Nasal cavity respiratory epithelium epithelial cell of viscerocranial mucosa (primary cell): ENCODE measurements around the gene CSKMT. TPM values are rescaled to one million over a fixed set of nuclear protein-coding genes. Genes with fewer than 3 reads are reported as not detected.

Source experiments
- total RNA-seq: library from RNA; depleted of rRNA; stranded (reverse); fragments of >200 nt; gene quantifications from 2 replicates; pipeline ENCODE4 v1.2.3, GENCODE V29; 2014

The CSKMT gene
- 5.1 and 14.0 TPM in 2 replicates for total RNA-seq

GRCh38 chr11:62665075-62665598 lies at the start of gene CSKMT, which contains the start of gene C11orf98:
Gene CSKMT, plus strand, starts transcription at chr11:62665312. Its CDS starts 568 bp downstream, at chr11:62665880.
Gene C11orf98, minus strand, starts transcription at chr11:62665210. Its CDS starts 41 bp downstream, at chr11:62665169.

GRCh38 chr11:62621567-62622470 lies 43.3 kb upstream of the CSKMT start, which contains the start of gene B3GAT3:
Gene B3GAT3, minus strand, starts transcription at chr11:62621986. Its CDS starts 39 bp downstream, at chr11:62621947.

GRCh38 chr11:62645946-62646824 lies 18.9 kb upstream of the CSKMT start, which contains the start of gene GANAB:
Gene GANAB, minus strand, starts transcription at chr11:62646613. Its CDS starts 14 bp downstream, at chr11:62646599.

GRCh38 chr11:62671608-62672389 lies 6.7 kb downstream of the CSKMT start, which contains the start of the genes LBHD1 and UQCC3:
Gene LBHD1, minus strand, starts transcription at chr11:62672267. Its CDS starts 2,236 bp downstream, at chr11:62670031.
Gene UQCC3, plus strand, starts transcription at chr11:62671673. Its CDS starts 73 bp downstream, at chr11:62671746.

GRCh38 chr11:62678770-62679696 lies 13.9 kb downstream of the CSKMT start, which contains the start of gene UBXN1:
Gene UBXN1, minus strand, starts transcription at chr11:62679073. Its CDS starts 150 bp downstream, at chr11:62678923.

GRCh38 chr11:62689421-62690183 lies 24.5 kb downstream of the CSKMT start, which contains the start of gene LRRN4CL:
Gene LRRN4CL, minus strand, starts transcription at chr11:62689530. Its CDS starts 1,022 bp downstream, at chr11:62688508.

GRCh38 chr11:62707277-62707861 lies 42.3 kb downstream of the CSKMT start, which contains the start of the genes BSCL2 and GNG3:
Gene BSCL2, minus strand, starts transcription at chr11:62707424. Its CDS starts 229 bp downstream, at chr11:62707195.
Gene GNG3, plus strand, starts transcription at chr11:62707676. Its CDS starts 620 bp downstream, at chr11:62708296.

Other genes starting within 250 kb of the CSKMT start
- not detected in 2 replicates for gene SCGB1A1, start 246.3 kb upstream of the CSKMT start, total RNA-seq
- 265 and 856 TPM in 2 replicates for gene AHNAK, start 118.5 kb upstream of the CSKMT start, total RNA-seq
- gene EEF1G, start 91.4 kb upstream of the CSKMT start, total RNA-seq = 1,482 and 1,970 TPM in 2 replicates
- 9.1 and 11.3 TPM in 2 replicates for gene TUT1, start 73.8 kb upstream of the CSKMT start, total RNA-seq
- gene MTA2, start 63.4 kb upstream of the CSKMT start, total RNA-seq = 183 and 215 TPM in 2 replicates
- gene EML3, start 52.5 kb upstream of the CSKMT start, total RNA-seq = 7.9 and 16.2 TPM in 2 replicates
- gene ROM1, start 52.1 kb upstream of the CSKMT start, total RNA-seq = 1.7 and 1.9 TPM in 2 replicates
- gene B3GAT3, start 43.3 kb upstream of the CSKMT start, total RNA-seq = 24.9 and 33.7 TPM in 2 replicates
- 195 and 220 TPM in 2 replicates for gene GANAB, start 18.7 kb upstream of the CSKMT start, total RNA-seq
- 23.6 and 29.2 TPM in 2 replicates for gene INTS5, start 12.0 kb upstream of the CSKMT start, total RNA-seq
- 21.0 and 61.2 TPM in 2 replicates for gene C11orf98, start 102 bp upstream of the CSKMT start, total RNA-seq
- 10.8 and 22.6 TPM in 2 replicates for gene UQCC3, start 6.4 kb downstream of the CSKMT start, total RNA-seq
- 1.4 and 1.9 TPM in 2 replicates for gene LBHD1, start 7.0 kb downstream of the CSKMT start, total RNA-seq
- 139 and 221 TPM in 2 replicates for gene UBXN1, start 13.8 kb downstream of the CSKMT start, total RNA-seq
- 0.14 and 1.4 TPM in 2 replicates for gene LRRN4CL, start 24.2 kb downstream of the CSKMT start, total RNA-seq
- gene BSCL2, start 42.1 kb downstream of the CSKMT start, total RNA-seq = 18.1 and 22.0 TPM in 2 replicates
- gene GNG3, start 42.4 kb downstream of the CSKMT start, total RNA-seq = not detected in 2 replicates
- gene HNRNPUL2, start 62.1 kb downstream of the CSKMT start, total RNA-seq = 11.6 and 20.6 TPM in 2 replicates
- gene TTC9C, start 63.2 kb downstream of the CSKMT start, total RNA-seq = 18.1 and 31.4 TPM in 2 replicates
- gene ZBTB3, start 88.8 kb downstream of the CSKMT start, total RNA-seq = 9.2 and 13.0 TPM in 2 replicates
- gene POLR2G, start 96.3 kb downstream of the CSKMT start, total RNA-seq = 55.4 and 87.8 TPM in 2 replicates
- 19.1 and 21.2 TPM in 2 replicates for gene TAF6L, start 106.1 kb downstream of the CSKMT start, total RNA-seq
- gene TMEM179B, start 122.1 kb downstream of the CSKMT start, total RNA-seq = 24.3 and 35.5 TPM in 2 replicates
- gene TMEM223, start 126.7 kb downstream of the CSKMT start, total RNA-seq = 10.5 and 17.1 TPM in 2 replicates
- 14.0 and 37.4 TPM in 2 replicates for gene NXF1, start 140.1 kb downstream of the CSKMT start, total RNA-seq
- gene STX5, start 166.7 kb downstream of the CSKMT start, total RNA-seq = 29.7 and 47.2 TPM in 2 replicates
- not detected in 2 replicates for gene TEX54, start 167.5 kb downstream of the CSKMT start, total RNA-seq
- 68.5 and 89.2 TPM in 2 replicates for gene WDR74, start 174.3 kb downstream of the CSKMT start, total RNA-seq
- gene SLC3A2, start 215.6 kb downstream of the CSKMT start, total RNA-seq = 692 and 1,787 TPM in 2 replicates